ENCODE results near the gene TMEM140.

GRCh38 chr7:135102372-135102771, 45.5 kb upstream of the TMEM140 start:
- TF ChIP-seq EP300 (IDR thresholded peaks at IDR 0.05) (no peak), POLR2A (IDR thresholded peaks at IDR 0.05) (no peak), POLR2AphosphoS5 (IDR thresholded peaks at IDR 0.05) (no peak)
- TF ChIP-seq, protein P1, sequence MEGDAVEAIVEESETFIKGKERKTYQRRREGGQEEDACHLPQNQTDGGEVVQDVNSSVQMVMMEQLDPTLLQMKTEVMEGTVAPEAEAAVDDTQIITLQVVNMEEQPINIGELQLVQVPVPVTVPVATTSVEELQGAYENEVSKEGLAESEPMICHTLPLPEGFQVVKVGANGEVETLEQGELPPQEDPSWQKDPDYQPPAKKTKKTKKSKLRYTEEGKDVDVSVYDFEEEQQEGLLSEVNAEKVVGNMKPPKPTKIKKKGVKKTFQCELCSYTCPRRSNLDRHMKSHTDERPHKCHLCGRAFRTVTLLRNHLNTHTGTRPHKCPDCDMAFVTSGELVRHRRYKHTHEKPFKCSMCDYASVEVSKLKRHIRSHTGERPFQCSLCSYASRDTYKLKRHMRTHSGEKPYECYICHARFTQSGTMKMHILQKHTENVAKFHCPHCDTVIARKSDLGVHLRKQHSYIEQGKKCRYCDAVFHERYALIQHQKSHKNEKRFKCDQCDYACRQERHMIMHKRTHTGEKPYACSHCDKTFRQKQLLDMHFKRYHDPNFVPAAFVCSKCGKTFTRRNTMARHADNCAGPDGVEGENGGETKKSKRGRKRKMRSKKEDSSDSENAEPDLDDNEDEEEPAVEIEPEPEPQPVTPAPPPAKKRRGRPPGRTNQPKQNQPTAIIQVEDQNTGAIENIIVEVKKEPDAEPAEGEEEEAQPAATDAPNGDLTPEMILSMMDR (IDR thresholded peaks at IDR 0.05) = no peak

Data from suprapubic skin (tissue), 4 donors.